WERI-Rb-1 (cell line): Measurements from ENCODE around the gene RBMS3.

Source experiments
- DNase-seq: peaks from one replicate; pipeline ENCODE4 v3.0.0-alpha.2; 2020
- H3K27ac ChIP-seq: fragments of 250-450 bp; sonication (Bioruptor Pico); 2 replicates; pipeline ENCODE4 v1.5.1; 2020; ENCODE audit warnings: mild to moderate bottlenecking, moderate library complexity
- H3K27me3 ChIP-seq: fragments of 250-450 bp; sonication (Bioruptor Pico); 2 replicates; pipeline ENCODE4 v1.5.1; 2021; ENCODE audit warnings: mild to moderate bottlenecking, low read depth, moderate library complexity; ENCODE audit not compliant: insufficient read depth, severe bottlenecking
- H3K36me3 ChIP-seq: fragments of 250-450 bp; sonication (Bioruptor Pico); 2 replicates; pipeline ENCODE4 v1.5.1; 2020; ENCODE audit warnings: mild to moderate bottlenecking, moderate library complexity
- H3K4me3 ChIP-seq: 2 replicates; pipeline ENCODE4 v1.5.1; 2011; ENCODE audit warnings: low read depth, mild to moderate bottlenecking, control low read depth, low read length
- H3K9me3 ChIP-seq: fragments of 250-450 bp; sonication (Bioruptor Pico); 2 replicates; pipeline ENCODE4 v1.5.1; 2021; ENCODE audit warnings: mild to moderate bottlenecking, moderate library complexity; ENCODE audit not compliant: severe bottlenecking
- TF ChIP-seq, protein P1 (sequence below): IDR thresholded peaks from 2 replicates; pipeline ENCODE4 v1.5.1; 2011; ENCODE audit warnings: low read depth, mild to moderate bottlenecking, control low read depth, inconsistent platforms, low read length

RBMS3 gene

DNA sequence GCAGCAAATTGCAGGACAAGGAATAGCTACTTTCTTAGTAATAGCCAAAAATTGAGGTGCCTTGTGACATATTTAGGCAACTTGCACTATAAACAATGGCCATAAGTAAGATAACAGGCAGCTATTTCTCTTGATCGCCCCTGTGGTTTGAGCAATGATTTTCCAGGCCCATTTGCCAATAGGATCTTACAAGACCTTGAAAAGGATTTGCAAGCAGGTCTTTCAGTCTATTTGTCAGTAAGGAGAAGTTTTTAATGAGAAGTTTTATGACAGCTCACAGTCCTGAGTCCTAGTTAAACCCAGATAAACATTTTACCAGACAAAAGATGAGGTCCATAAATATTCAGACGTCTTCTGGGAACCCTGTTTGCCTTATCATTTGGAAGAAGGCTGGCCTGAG, 645.5 kb downstream of the RBMS3 start:
- Histone ChIP-seq H3K27me3 (no peaks in the 10 kb centered on the region), H3K4me3 (no peak overlapping the region), H3K36me3 (no peaks in the 10 kb centered on the region), H3K27ac (no peak overlapping the region), H3K9me3 (no peaks in the 10 kb centered on the region)
- TF ChIP-seq, protein P1, sequence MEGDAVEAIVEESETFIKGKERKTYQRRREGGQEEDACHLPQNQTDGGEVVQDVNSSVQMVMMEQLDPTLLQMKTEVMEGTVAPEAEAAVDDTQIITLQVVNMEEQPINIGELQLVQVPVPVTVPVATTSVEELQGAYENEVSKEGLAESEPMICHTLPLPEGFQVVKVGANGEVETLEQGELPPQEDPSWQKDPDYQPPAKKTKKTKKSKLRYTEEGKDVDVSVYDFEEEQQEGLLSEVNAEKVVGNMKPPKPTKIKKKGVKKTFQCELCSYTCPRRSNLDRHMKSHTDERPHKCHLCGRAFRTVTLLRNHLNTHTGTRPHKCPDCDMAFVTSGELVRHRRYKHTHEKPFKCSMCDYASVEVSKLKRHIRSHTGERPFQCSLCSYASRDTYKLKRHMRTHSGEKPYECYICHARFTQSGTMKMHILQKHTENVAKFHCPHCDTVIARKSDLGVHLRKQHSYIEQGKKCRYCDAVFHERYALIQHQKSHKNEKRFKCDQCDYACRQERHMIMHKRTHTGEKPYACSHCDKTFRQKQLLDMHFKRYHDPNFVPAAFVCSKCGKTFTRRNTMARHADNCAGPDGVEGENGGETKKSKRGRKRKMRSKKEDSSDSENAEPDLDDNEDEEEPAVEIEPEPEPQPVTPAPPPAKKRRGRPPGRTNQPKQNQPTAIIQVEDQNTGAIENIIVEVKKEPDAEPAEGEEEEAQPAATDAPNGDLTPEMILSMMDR: no peak
- no peak for DNase-seq

DNA sequence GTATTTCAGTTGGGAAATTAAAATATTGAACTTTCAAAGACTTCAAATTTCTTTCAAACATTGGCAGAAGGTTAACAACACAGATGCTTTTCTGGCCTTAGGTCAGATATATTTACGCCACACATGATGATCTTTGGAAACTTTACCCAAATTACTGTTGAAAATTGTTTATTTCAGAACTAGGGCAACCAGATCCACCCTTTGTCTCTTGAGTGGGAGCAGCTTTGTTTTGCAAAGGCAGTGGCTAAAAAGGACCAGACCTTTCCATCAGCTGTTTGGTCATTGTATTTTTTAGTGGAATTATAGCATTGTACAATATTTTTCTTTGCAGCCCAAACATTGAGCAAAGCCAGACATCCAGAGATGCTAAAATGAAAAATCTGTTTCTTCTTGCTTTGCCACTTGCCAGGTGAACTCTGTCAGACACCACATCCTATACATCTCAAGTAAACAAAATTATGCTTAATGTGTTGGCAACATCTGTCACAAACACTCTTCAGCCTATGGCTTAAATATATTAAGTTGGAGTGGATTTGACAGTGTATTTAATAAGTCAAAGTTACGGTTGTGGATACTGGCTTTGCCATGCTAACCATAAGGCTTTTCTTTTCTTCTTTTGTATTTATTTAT, 651.9 kb downstream of the RBMS3 start:
- Histone ChIP-seq H3K27ac (no peak overlapping the region), H3K27me3 (no peaks in the 10 kb centered on the region), H3K9me3 (no peaks in the 10 kb centered on the region), H3K4me3 (no peak overlapping the region), H3K36me3 (no peaks in the 10 kb centered on the region)
- TF ChIP-seq, protein P1: no peak
- no peak for DNase-seq

DNA sequence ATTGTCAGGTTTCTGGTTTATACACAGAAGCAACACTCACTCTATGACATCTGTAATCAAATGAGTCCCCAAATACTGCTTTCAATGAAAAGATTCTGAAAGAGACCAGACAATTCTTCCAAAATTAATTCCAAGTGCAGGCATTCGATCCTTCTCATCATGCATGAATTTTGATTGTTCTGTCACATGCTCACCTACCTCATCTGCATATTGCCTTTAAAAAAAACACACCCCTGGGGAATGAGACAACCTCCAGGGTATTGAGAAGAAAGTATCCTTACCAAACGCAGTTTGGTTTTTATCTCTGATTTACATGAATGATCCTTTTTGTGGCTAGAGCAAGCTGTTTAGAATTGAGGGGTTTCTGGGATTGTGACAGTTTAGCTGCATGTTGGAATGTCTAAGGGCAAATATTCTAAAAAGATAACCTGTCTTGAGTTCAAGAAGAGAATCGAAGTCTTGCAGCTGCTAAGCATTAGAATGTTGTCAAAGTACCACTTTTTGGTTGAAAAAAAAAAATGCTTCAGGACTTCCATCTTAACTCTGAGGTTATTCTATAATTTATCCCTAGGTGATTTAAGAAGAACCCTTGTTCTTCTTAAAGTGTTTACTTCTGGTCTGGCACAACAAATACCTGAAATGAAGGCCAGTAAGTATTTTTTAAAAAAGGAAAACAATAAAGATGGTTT, 653.1 kb downstream of the RBMS3 start:
- no peak overlapping the region for H3K27ac ChIP-seq
- no peak for DNase-seq
- no peak overlapping the region for H3K4me3 ChIP-seq
- no peaks in the 10 kb centered on the region for H3K36me3 ChIP-seq
- no peaks in the 10 kb centered on the region for H3K27me3 ChIP-seq
- H3K9me3 ChIP-seq: no peaks in the 10 kb centered on the region
- TF ChIP-seq, protein P1: no peak

DNA sequence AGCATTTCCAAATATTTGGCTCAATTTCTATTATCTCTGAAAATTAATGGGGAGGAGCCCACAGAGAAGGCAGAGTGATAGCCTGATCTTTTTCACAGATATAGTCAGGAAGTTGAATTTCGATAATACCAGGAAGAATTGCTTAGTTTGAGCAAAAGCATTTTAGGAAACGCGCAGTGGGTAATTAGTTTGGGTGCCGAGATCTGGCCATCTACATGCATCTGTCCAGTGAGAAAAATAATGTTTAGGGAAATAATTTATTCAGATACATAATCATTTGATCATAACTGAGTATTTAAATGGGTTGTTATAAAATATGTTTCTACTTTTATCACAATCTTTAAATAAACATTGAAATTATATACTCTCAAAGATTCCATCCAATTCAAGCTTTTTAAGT, 653.9 kb downstream of the RBMS3 start:
- Histone ChIP-seq H3K27ac (no peak overlapping the region), H3K4me3 (no peak overlapping the region), H3K36me3 (no peaks in the 10 kb centered on the region), H3K27me3 (no peaks in the 10 kb centered on the region), H3K9me3 (no peaks in the 10 kb centered on the region)
- TF ChIP-seq, protein P1: no peak
- no peak for DNase-seq

DNA sequence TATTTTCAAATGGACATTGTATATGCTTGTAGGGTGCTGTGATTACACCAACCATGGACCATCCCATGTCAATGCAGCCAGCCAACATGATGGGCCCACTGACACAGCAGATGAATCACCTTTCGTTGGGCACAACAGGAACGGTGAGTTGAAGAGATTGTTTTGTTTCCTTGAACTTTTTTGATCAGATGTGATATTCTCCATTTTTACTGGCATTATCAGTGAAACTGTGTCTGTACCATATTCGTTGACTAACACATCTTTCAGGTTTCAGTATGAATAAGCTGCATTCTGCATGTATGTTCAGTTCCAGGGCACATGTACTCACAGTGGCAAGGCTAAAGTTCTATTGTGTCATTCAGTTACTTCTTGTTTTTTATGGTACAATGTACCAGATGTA, 655.2 kb downstream of the RBMS3 start:
- Histone ChIP-seq H3K4me3 (no peak overlapping the region), H3K36me3 (no peaks in the 10 kb centered on the region), H3K27me3 (no peaks in the 10 kb centered on the region), H3K27ac (no peak overlapping the region), H3K9me3 (no peaks in the 10 kb centered on the region)
- TF ChIP-seq, protein P1: no peak
- DNase-seq: no peak
